Stimulated activated CD8-positive, alpha-beta memory T cell treated with anti-CD3 and anti-CD28 coated beads, Interleukin-12 subunit alpha, Interleukin-12 subunit beta, amount 100 ng/mL, for 4 hours (primary cell): ENCODE measurements around the gene SLC2A4.
A peak's percentile ranks its signal among the peaks of the same experiment; 100 is the strongest.

Experiments used
- DNase-seq: peaks from one replicate; pipeline ENCODE4 v3.0.0-alpha.2; 2020; ENCODE audit warnings: low read depth

The SLC2A4 gene

DNA sequence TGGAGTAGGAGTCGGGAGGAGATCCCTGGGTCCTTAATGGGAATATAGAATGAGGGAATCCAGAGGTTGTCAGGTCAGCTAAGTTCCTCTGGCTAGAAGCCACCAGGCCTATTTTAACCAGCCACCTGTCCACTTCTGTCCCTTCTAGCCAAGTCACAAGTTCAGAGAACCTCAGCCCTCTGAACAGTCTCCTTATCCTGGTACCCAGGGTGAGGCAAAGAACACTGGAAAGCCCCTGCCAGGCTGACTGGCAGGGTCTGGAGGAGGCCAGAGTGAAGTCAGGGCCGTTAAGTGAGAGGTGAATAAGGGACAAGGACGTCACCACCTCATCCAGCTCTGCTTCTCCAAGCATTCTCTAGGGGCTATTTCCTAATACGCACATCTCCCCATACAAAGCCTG, 32.7 kb upstream of the SLC2A4 start:
- DNase-seq = no peak

- no peak for DNase-seq
Observed at GRCh38 chr17:7249214-7249613, 32.3 kb upstream of the SLC2A4 start.

GRCh38 chr17:7249830-7250229, 31.7 kb upstream of the SLC2A4 start:
- no peak for DNase-seq

- no peak for DNase-seq
Observed at GRCh38 chr17:7250695-7251627, 30.6 kb upstream of the SLC2A4 start.

GRCh38 chr17:7251661-7252175, 29.8 kb upstream of the SLC2A4 start, which contains the start of gene CTDNEP1:
CTDNEP1 (minus strand) TSS chr17:7251734; CDS start chr17:7251296, 438 bp downstream.
- peak; percentile 97 for DNase-seq

- peak; percentile 73 for DNase-seq
Observed at GRCh38 chr17:7252176-7253043, 29.1 kb upstream of the SLC2A4 start, which contains the start of gene ELP5. ELP5 (plus strand) TSS chr17:7252215; CDS start chr17:7252551, 336 bp downstream.

DNA sequence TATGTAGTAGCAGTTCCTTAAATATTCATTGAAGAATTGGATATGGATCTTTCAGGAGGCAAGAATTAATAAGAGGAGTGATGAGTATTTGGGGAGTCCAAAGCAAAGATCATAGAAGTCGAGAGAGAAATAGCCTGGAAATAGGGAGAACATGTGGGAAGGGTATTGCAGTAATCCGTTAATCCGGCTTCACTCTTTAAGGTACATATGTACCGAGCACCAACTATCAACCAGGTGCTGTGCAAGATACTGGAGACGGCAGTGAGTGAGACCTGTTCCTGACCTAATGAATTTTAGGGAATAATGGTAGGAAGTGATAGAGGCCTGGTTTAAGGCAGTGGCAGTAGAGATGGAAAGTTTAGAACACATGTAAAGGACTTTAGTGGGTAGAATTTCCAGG, 28.4 kb upstream of the SLC2A4 start:
- no peak for DNase-seq

- DNase-seq = no peak
Observed at GRCh38 chr17:7254511-7254910, 27.0 kb upstream of the SLC2A4 start.

- no peak for DNase-seq
Observed at GRCh38 chr17:7256766-7257456, 24.6 kb upstream of the SLC2A4 start.

GRCh38 chr17:7258731-7259554, 22.6 kb upstream of the SLC2A4 start:
- DNase-seq = no peak

GRCh38 chr17:7259555-7259889, 22.0 kb upstream of the SLC2A4 start:
- DNase-seq = no peak

- no peak for DNase-seq
Observed at GRCh38 chr17:7260151-7260550, 21.4 kb upstream of the SLC2A4 start.

DNA sequence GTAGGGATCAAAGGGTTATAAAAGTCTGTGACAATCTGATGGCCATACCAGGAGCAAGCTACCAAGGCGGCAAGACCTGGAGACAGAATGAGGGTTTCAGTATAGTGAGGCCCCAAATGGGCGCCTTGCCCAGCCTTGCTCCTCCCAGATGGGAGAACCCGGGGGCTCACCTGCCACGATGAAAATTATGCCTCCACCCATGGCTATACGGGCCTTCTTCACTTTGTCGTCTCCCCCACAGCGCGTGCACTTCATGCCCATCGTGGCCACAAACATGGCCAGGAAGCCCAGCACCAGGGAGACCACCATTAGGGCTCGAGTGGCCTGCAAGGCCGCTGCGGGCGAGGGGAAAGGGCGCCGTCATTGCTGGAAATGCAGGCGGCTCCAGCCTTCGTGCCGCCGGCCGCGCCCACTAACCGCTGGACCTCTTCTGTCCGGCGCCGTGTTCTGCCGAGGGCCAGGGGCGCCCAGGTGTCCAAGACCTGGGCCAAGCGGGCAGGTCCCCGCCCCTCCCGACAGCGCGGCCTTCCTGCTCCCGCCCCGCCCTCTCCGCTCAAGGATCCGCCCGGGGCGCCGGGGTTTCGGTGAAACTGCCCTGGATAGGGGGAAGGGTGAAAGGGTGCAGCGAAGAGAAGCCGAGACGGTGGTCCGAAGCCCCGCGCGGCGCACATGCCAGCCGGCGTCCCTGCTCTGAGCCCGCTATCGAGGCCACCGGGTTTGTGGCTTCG, 20.7 kb upstream of the SLC2A4 start:
- DNase-seq = peak; percentile 27

DNA sequence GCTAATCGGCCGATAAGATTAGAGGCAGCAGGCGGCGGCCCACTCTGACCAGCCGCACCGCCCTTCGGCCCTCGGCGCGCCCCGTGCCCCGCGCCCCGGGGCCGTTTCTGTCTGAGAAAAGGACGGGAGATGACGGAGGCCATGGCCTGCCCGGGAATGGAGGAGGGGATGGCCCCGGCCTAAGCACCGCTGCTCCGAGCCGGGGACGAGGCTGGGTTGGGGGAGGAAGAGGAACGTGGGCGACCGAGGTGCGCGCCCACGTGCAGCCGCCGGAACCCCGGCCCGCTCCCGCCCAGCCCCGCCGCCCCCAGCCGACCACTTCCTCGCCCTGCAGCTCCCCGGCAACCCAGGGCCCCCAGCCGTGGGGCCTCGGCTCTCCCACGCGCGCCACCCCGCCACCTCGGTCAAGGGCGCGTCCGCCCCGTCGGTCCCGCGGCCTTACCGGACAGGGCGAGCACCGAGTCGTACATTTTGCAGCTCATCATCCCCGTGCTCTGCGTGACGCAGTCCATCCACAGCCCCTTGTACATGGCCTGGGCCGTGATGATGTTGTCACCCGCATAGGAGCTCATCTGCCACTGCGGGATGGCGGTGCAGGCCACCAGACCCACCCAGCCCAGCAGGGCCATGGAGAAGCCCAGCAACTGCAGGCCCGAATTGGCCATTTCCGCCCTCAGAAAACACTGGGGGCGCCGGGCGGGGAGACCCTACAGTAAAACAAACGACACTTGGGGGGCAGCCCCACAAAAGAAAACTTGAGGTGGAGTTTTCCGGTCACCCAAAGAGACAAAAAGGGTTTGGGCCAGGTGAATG, 19.9 kb upstream of the SLC2A4 start:
- DNase-seq = peak; percentile 38

DNA sequence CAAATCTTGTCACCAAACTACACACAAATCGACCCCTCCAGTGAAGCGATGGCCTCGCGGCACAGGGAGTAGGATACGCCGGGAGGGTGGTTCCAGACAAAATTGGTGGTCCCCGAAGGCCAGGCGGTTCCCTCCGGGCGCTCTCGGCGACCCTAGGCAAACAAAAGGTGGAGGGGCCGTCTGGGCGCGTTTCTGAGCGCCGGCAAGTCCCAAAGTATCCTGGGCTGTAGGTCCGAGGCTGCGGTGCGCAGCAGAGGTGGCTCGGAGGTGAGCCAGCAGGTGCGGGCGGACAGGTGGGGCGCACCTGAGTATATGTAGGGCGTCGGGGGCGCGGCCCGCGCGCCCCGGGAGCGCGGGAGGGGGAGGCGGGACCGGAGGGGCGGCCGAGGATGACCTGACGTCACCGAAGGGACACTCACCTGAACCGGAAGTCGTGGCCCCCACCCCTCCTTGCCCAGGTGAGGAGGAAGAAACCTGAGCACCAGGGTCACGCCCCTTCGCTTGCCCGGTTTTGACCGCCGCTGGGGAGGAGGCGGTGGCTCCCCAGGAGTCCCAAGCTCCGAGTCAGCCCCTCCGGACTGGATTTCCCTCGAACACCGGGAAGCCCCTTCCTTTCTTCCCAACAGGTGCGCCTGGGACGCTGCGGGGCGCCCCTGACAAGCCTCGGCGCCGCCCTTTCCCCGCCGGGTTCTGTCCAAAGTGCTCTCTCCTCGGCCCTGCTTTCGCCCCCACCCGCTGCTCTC, 19.2 kb upstream of the SLC2A4 start, which contains the start of gene CLDN7:
Gene CLDN7, minus strand, starts transcription at position 287 of the 743 bp plus-strand sequence. CDS start 435 bp downstream, outside the sequence.
- DNase-seq = no peak

- DNase-seq = no peak
Observed at GRCh38 chr17:7262935-7263800, 18.4 kb upstream of the SLC2A4 start.

DNA sequence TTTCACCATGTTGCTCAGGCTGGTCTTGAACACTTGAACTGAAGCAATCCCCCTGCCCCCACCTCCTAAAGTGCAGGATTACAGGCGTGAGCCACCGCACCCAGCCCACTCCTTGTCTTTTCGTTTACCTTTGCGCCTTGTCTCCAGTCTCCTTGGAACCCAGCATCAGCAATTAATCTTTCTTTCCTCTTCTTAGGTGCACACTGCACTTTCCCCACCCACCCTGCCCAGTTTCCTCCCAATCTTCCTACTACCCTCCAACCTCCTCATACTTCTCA, 17.8 kb upstream of the SLC2A4 start:
- DNase-seq = no peak

GRCh38 chr17:7266784-7267183, 14.7 kb upstream of the SLC2A4 start:
- no peak for DNase-seq
